ENCODE measurements around the gene ARL15.

- TF ChIP-seq, protein P1, sequence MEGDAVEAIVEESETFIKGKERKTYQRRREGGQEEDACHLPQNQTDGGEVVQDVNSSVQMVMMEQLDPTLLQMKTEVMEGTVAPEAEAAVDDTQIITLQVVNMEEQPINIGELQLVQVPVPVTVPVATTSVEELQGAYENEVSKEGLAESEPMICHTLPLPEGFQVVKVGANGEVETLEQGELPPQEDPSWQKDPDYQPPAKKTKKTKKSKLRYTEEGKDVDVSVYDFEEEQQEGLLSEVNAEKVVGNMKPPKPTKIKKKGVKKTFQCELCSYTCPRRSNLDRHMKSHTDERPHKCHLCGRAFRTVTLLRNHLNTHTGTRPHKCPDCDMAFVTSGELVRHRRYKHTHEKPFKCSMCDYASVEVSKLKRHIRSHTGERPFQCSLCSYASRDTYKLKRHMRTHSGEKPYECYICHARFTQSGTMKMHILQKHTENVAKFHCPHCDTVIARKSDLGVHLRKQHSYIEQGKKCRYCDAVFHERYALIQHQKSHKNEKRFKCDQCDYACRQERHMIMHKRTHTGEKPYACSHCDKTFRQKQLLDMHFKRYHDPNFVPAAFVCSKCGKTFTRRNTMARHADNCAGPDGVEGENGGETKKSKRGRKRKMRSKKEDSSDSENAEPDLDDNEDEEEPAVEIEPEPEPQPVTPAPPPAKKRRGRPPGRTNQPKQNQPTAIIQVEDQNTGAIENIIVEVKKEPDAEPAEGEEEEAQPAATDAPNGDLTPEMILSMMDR (IDR thresholded peaks at IDR 0.05; ENCODE audit: low read depth, low read length) = no peak
- TF ChIP-seq EZH2phosphoT487 (IDR thresholded peaks at IDR 0.05; ENCODE audit: low read depth) = no peak
Observed at GRCh38 chr5:54049144-54049543, 261.2 kb downstream of the ARL15 start.

Measured in OCI-LY3 (cell line).